Lung microvascular endothelial cell (primary cell): ENCODE measurements around the gene RHBG. TPM values are rescaled to one million over a fixed set of nuclear protein-coding genes. Genes with fewer than 3 reads are reported as not detected.

Experiments used
- DNase-seq, 2 donors: peaks; one replicate each; pipeline versions ENCODE4 v3.0.0 to v3.0.0-alpha.2; 2010; ENCODE audit warnings: low read depth in 2 of 2
- total RNA-seq: library from RNA; depleted of rRNA; stranded (reverse); fragments of >200 nt; gene quantifications from 2 replicates; pipeline ENCODE4 v1.2.1, GENCODE V29; 2014

The RHBG gene
- total RNA-seq, 1 donor from 2014 or later, result not detected

GRCh38 chr1:156386134-156386901, 17.3 kb downstream of the RHBG start:
- no peak for DNase-seq

GRCh38 chr1:156386949-156387869, 18.2 kb downstream of the RHBG start:
- no peak for DNase-seq

GRCh38 chr1:156387870-156388173, 18.8 kb downstream of the RHBG start:
- peak in 1 of 2 donors; percentile 37 for DNase-seq

GRCh38 chr1:156388174-156389137, 19.4 kb downstream of the RHBG start:
- DNase-seq, result peak in 1 of 2 donors; percentile 8

GRCh38 chr1:156389311-156389710, 20.3 kb downstream of the RHBG start:
- DNase-seq, result no peak

GRCh38 chr1:156390469-156391365, 21.7 kb downstream of the RHBG start:
- no peak for DNase-seq

GRCh38 chr1:156391366-156391677, 22.3 kb downstream of the RHBG start:
- no peak for DNase-seq

GRCh38 chr1:156391701-156392100, 22.7 kb downstream of the RHBG start:
- DNase-seq, result no peak

GRCh38 chr1:156392452-156392853, 23.4 kb downstream of the RHBG start:
- DNase-seq, result no peak

- DNase-seq, result no peak
Measured at GRCh38 chr1:156393095-156393494, 24.1 kb downstream of the RHBG start.

- no peak for DNase-seq
Measured at GRCh38 chr1:156394082-156394481, 25.1 kb downstream of the RHBG start.

GRCh38 chr1:156394835-156395461, 25.9 kb downstream of the RHBG start:
- DNase-seq, result no peak

GRCh38 chr1:156399355-156400125, 30.5 kb downstream of the RHBG start:
- DNase-seq, result no peak

- DNase-seq, result no peak
Measured at GRCh38 chr1:156400191-156400935, 31.4 kb downstream of the RHBG start.

- no peak for DNase-seq
Measured at GRCh38 chr1:156401041-156401574, 32.1 kb downstream of the RHBG start.

GRCh38 chr1:156401681-156402081, 32.7 kb downstream of the RHBG start:
- no peak for DNase-seq

- no peak for DNase-seq
Measured at GRCh38 chr1:156402331-156403020, 33.5 kb downstream of the RHBG start.

GRCh38 chr1:156405670-156406069, 36.7 kb downstream of the RHBG start:
- no peak for DNase-seq
